ENCODE data around the gene SLC8A3. TPM values are rescaled to one million over a fixed set of nuclear protein-coding genes. Genes with fewer than 3 reads are reported as not detected.

SLC8A3 gene
- 0.13 and 0.16 TPM in 2 replicates for total RNA-seq

GRCh38 chr14:70188659-70189455 lies at the start of gene SLC8A3:
Gene SLC8A3 (minus strand): TSS chr14:70188951. CDS start chr14:70168422, 20,529 bp downstream.

Other genes starting within 250 kb of the SLC8A3 start
- 14.5 and 18.6 TPM in 2 replicates for gene COX16, start 170.7 kb upstream of the SLC8A3 start, total RNA-seq
- 7.3 and 13.6 TPM in 2 replicates for gene SYNJ2BP, start 228.1 kb upstream of the SLC8A3 start, total RNA-seq

All from mesangial cell (primary cell).